ENCODE measurements around the gene TMEM176B.
"Not testable (repeated sequence)": the region's sequence is repeated elsewhere in the genome, so short reads cannot be mapped to it uniquely, and the experiment has no call there.

TMEM176B gene

GRCh38 chr7:150823484-150824126 is 23.4 kb upstream of the TMEM176B start:
- in situ Hi-C loops (cut with MboI; ENCODE audit: low pct_unique_long_range_greater_than_20kb, low sequenced_read_pairs, unreplicated experiment) = no loop called here
- no peak for TF ChIP-seq CTCF (IDR thresholded peaks at IDR 0.05; ENCODE audit: extremely low read depth, insufficient read depth, missing control alignments)
- no peak for DNase-seq (ENCODE audit: low spot score)

GRCh38 chr7:150823043-150823442 is 22.9 kb upstream of the TMEM176B start:
- in situ Hi-C loops (cut with MboI; ENCODE audit: low pct_unique_long_range_greater_than_20kb, low sequenced_read_pairs, unreplicated experiment) = no loop called here
- TF ChIP-seq CTCF (IDR thresholded peaks at IDR 0.05; ENCODE audit: extremely low read depth, insufficient read depth, missing control alignments) = no peak
- no peak for DNase-seq (ENCODE audit: low spot score)

- in situ Hi-C loops (cut with MboI; ENCODE audit: low pct_unique_long_range_greater_than_20kb, low sequenced_read_pairs, unreplicated experiment) = no loop called here
- DNase-seq (ENCODE audit: low spot score) = no peak
- TF ChIP-seq CTCF (IDR thresholded peaks at IDR 0.05; ENCODE audit: extremely low read depth, insufficient read depth, missing control alignments) = no peak
Measured at GRCh38 chr7:150820578-150821198, 20.5 kb upstream of the TMEM176B start.

GRCh38 chr7:150820148-150820547 is 20.0 kb upstream of the TMEM176B start:
- no peak for DNase-seq (ENCODE audit: low spot score)
- in situ Hi-C loops (cut with MboI; ENCODE audit: low pct_unique_long_range_greater_than_20kb, low sequenced_read_pairs, unreplicated experiment) = no loop called here
- no peak for TF ChIP-seq CTCF (IDR thresholded peaks at IDR 0.05; ENCODE audit: extremely low read depth, insufficient read depth, missing control alignments)

GRCh38 chr7:150818971-150819370 is 18.8 kb upstream of the TMEM176B start:
- no peak for TF ChIP-seq CTCF (IDR thresholded peaks at IDR 0.05; ENCODE audit: extremely low read depth, insufficient read depth, missing control alignments)
- DNase-seq (ENCODE audit: low spot score) = no peak
- in situ Hi-C loops (cut with MboI; ENCODE audit: low pct_unique_long_range_greater_than_20kb, low sequenced_read_pairs, unreplicated experiment) = no loop called here

- no peak for DNase-seq (ENCODE audit: low spot score)
- in situ Hi-C loops (cut with MboI; ENCODE audit: low pct_unique_long_range_greater_than_20kb, low sequenced_read_pairs, unreplicated experiment) = no loop called here
- TF ChIP-seq CTCF (IDR thresholded peaks at IDR 0.05; ENCODE audit: extremely low read depth, insufficient read depth, missing control alignments) = no peak
Measured at GRCh38 chr7:150814328-150815001, 14.3 kb upstream of the TMEM176B start.

- in situ Hi-C loops (cut with MboI; ENCODE audit: low pct_unique_long_range_greater_than_20kb, low sequenced_read_pairs, unreplicated experiment); DNase-seq (ENCODE audit: low spot score): not testable (repeated sequence)
Measured at GRCh38 chr7:150807616-150808438, 7.7 kb upstream of the TMEM176B start.
